DND-41 (cell line): ENCODE measurements around the gene HDX.
"Not testable (repeated sequence)": the region's sequence is repeated elsewhere in the genome, so short reads cannot be mapped to it uniquely, and the experiment has no call there.

Experiments used
- ATAC-seq: fragments of 200-7000 bp; cut with Tn5 transposase; 3 replicates; pipeline ENCODE4 v1.9.1; 2021; ENCODE audit warnings: low read depth; ENCODE audit not compliant: insufficient read depth
- DNase-seq: peaks from one replicate; pipeline ENCODE4 v3.0.0-alpha.2; 2020
- H2AFZ ChIP-seq: 2 replicates; pipeline ENCODE4 v1.6.0; 2012; ENCODE audit warnings: low read depth, low read length
- H3K27ac ChIP-seq: 2 replicates; pipeline ENCODE4 v1.5.1; 2012; ENCODE audit warnings: low read length, inconsistent platforms
- H3K27me3 ChIP-seq: fragments of 200-600 bp; sonication (generic); 2 replicates; pipeline ENCODE4 v1.6.0; 2012; ENCODE audit warnings: low read length, mild to moderate bottlenecking, inconsistent platforms; ENCODE audit not compliant: insufficient read depth, poor library complexity
- H3K36me3 ChIP-seq: 2 replicates; pipeline ENCODE4 v1.5.1; 2012; ENCODE audit warnings: low read length, inconsistent platforms; ENCODE audit not compliant: insufficient read depth
- H3K4me1 ChIP-seq: 2 replicates; pipeline ENCODE4 v1.5.1; 2012; ENCODE audit warnings: mild to moderate bottlenecking, low read length; ENCODE audit not compliant: insufficient read depth
- H3K4me2 ChIP-seq: 2 replicates; pipeline ENCODE4 v1.6.0; 2012; ENCODE audit warnings: mild to moderate bottlenecking, moderate library complexity, low read length, inconsistent platforms; ENCODE audit not compliant: insufficient read depth
- H3K4me3 ChIP-seq, 2 experiments: fragments of 200-600 bp in 1 of 2; shearing (Covaris generic) in 1 of 2; 2 replicates each; pipeline ENCODE4 v1.5.1; 2012 to 2016; ENCODE audit warnings: inconsistent platforms in 2 of 2, low read length in 2 of 2, mild to moderate bottlenecking in 2 of 2, low read depth in 1 of 2, moderate library complexity in 1 of 2
- H3K79me2 ChIP-seq: 2 replicates; pipeline ENCODE4 v1.6.0; 2012; ENCODE audit warnings: low read length, inconsistent platforms; ENCODE audit not compliant: insufficient read depth
- H3K9ac ChIP-seq: 2 replicates; pipeline ENCODE4 v1.6.0; 2012; ENCODE audit warnings: low read depth, mild to moderate bottlenecking, inconsistent platforms, low read length, moderate library complexity
- H3K9me3 ChIP-seq: 2 replicates; pipeline ENCODE4 v1.5.1; 2012; ENCODE audit warnings: low read length, moderate library complexity, mild to moderate bottlenecking, inconsistent platforms; ENCODE audit not compliant: insufficient read depth, severe bottlenecking
- H4K20me1 ChIP-seq: 2 replicates; pipeline ENCODE4 v1.6.0; 2012; ENCODE audit warnings: low read length; ENCODE audit not compliant: insufficient read depth
- CTCF ChIP-seq: IDR thresholded peaks from 2 replicates; pipeline ENCODE4 v1.5.1; 2012; ENCODE audit warnings: borderline replicate concordance, low read length, moderate library complexity, mild to moderate bottlenecking; ENCODE audit not compliant: poor library complexity, severe bottlenecking; ENCODE audit errors: extremely low read depth
- EZH2 ChIP-seq: IDR thresholded peaks from 3 replicates; pipeline ENCODE4 v1.6.1; 2012; ENCODE audit warnings: borderline replicate concordance, low read depth, mild to moderate bottlenecking, moderate library complexity, low read length, inconsistent platforms; ENCODE audit not compliant: severe bottlenecking

Gene HDX

GRCh38 chrX:84501798-84502628 is at the start of gene HDX:
Gene HDX (minus strand): TSS chrX:84502453. CDS start chrX:84475397, 27,056 bp downstream.
- Histone ChIP-seq H3K27me3 (no peaks in the 10 kb centered on the region), H3K79me2 (no peaks in the 10 kb centered on the region), H3K9me3 (no peaks in the 10 kb centered on the region), H4K20me1 (no peaks in the 10 kb centered on the region), H3K4me1 (no peaks in the 10 kb centered on the region), H3K27ac (no peak within 1 kb of the TSS), H3K9ac (no peak within 1 kb of the TSS), H3K4me2 (no peak within 1 kb of the TSS), H3K36me3 (no peaks in the 10 kb centered on the region), H3K4me3 (no peak within 1 kb of the TSS), H2AFZ (no peak within 1 kb of the TSS)
- ATAC-seq (no peak), DNase-seq (no peak)
- TF ChIP-seq CTCF (no peak), EZH2 (no peak)

GRCh38 chrX:84541315-84541714 is 39.1 kb upstream of the HDX start:
- not testable (repeated sequence) for H3K79me2 ChIP-seq, H4K20me1 ChIP-seq, H3K27me3 ChIP-seq, ATAC-seq, H3K4me1 ChIP-seq, DNase-seq, H3K9ac ChIP-seq, H2AFZ ChIP-seq, H3K27ac ChIP-seq, H3K4me3 ChIP-seq, H3K36me3 ChIP-seq, H3K4me2 ChIP-seq, H3K9me3 ChIP-seq

GRCh38 chrX:84537627-84538026 is 35.4 kb upstream of the HDX start:
- not testable (repeated sequence) for H2AFZ ChIP-seq, H3K4me2 ChIP-seq, H3K36me3 ChIP-seq, H3K79me2 ChIP-seq, H3K27ac ChIP-seq, H3K9me3 ChIP-seq, H3K4me3 ChIP-seq, H4K20me1 ChIP-seq, H3K4me1 ChIP-seq, H3K9ac ChIP-seq, ATAC-seq, DNase-seq, H3K27me3 ChIP-seq

GRCh38 chrX:84488426-84488825 is 13.8 kb downstream of the HDX start:
- Histone ChIP-seq H3K4me3 (no peak overlapping the region), H3K27me3 (no peaks in the 10 kb centered on the region), H3K4me2 (no peak overlapping the region), H3K9me3 (no peaks in the 10 kb centered on the region), H3K79me2 (no peaks in the 10 kb centered on the region), H2AFZ (no peak overlapping the region), H3K4me1 (no peaks in the 10 kb centered on the region), H4K20me1 (no peaks in the 10 kb centered on the region), H3K36me3 (no peaks in the 10 kb centered on the region), H3K9ac (no peak overlapping the region), H3K27ac (no peak overlapping the region)
- TF ChIP-seq CTCF (no peak), EZH2 (no peak)
- no peak for DNase-seq
- ATAC-seq = no peak
